Prostate gland (tissue), 2 donors: ENCODE measurements around the gene CTTN.

Experiments
- CTCF ChIP-seq, 4 experiments: fragments of 200-600 bp in 2 of 4; fragments of 450-650 bp in 2 of 4; sonication (generic) in 2 of 4; IDR thresholded peaks; 1 replicate in 3 of 4; 2 replicates in 1 of 4; pipeline ENCODE4 v1.5.1; 2016 to 2019; ENCODE audit warnings: antibody characterized with exemption in 4 of 4, mild to moderate bottlenecking in 2 of 4, moderate library complexity in 2 of 4
- POLR2A ChIP-seq: fragments of 450-650 bp; IDR thresholded peaks from one replicate; pipeline ENCODE4 v1.6.1; 2016; ENCODE audit warnings: antibody characterized with exemption, mild to moderate bottlenecking

GRCh38 chr11:70367071-70367470 lies 31.3 kb upstream of the CTTN start:
- TF ChIP-seq POLR2A (no peak), CTCF (IDR thresholded peaks at IDR 0.05) (no peak)
